ENCODE measurements around the gene FGF21.

FGF21 gene

DNA sequence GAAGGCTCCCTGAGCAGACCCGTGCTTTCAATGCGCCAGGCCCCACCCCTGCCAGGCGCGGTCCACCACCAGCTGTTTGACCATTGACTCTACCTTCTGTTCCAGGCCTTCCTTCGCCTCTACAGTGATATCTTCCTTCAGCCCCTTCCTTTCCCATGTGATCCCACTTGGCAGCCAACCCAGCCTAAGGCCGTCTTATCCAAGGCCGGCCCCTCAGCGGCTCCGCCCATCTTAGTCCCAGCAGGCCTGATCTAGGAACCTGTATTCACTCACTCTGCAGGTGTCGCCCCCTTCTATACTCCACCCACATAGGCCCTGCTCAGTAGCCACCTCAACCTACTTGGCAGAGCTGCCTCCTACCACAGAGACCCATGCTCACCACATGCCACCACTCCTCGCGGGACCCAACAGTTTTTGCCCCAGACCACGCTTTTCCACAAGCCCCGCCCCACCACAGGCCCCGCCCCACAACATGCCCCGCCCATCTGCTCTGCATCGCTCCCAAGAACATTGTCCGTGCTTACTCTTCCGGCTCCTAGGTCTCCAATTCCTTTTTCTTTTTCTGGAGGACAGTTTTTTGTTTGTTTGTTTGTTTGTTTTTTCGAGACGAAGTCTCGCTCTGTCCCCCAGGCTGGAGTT, 17.8 kb upstream of the FGF21 start:
- H3K27ac ChIP-seq: no peak overlapping the region
- TF ChIP-seq, protein P1, sequence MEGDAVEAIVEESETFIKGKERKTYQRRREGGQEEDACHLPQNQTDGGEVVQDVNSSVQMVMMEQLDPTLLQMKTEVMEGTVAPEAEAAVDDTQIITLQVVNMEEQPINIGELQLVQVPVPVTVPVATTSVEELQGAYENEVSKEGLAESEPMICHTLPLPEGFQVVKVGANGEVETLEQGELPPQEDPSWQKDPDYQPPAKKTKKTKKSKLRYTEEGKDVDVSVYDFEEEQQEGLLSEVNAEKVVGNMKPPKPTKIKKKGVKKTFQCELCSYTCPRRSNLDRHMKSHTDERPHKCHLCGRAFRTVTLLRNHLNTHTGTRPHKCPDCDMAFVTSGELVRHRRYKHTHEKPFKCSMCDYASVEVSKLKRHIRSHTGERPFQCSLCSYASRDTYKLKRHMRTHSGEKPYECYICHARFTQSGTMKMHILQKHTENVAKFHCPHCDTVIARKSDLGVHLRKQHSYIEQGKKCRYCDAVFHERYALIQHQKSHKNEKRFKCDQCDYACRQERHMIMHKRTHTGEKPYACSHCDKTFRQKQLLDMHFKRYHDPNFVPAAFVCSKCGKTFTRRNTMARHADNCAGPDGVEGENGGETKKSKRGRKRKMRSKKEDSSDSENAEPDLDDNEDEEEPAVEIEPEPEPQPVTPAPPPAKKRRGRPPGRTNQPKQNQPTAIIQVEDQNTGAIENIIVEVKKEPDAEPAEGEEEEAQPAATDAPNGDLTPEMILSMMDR (conservative IDR thresholded peaks at IDR 0.05): no peak

DNA sequence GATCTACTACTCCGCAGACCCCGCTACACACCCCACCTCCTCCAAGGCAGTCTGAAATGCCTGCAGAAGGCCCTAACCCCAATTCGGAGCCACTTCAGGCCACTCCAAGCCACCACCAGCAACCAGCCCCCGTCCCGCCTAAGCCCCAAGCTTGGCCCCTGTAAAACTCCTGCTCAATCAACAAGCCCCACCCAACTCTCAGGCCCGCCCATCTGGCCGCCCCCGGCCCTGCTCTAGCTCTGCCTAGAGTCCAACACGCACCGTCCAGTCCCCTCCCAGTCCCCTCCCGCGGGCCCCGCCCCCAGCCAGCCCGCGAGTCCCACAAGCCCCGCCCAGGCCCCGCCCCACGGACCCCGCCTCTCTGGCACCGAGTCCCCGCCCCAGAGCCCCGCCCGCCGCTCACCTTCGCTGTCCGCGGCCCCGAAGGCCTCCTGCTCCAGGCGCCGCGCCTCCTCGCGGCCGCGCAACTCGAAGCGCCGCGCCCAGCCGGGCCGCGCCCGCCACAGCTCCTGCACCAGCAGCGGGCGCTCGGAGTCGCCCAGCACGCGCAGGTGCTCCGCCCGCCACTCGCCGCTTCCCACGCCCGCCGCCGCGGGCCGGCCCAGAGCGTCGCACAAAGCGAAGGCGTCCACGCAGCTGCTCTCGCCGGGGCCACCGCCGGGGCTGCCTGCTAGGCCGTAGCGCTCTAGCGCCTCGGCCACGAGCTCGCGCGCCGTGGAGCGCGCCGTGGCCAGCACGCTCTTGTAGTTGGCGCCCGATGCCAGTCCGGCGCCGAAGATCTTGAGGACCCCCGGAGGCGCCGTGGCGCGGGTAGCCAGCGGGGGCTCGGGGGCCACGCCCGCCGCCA, 16.5 kb upstream of the FGF21 start:
- peak overlapping the region; percentile 78 for H3K27ac ChIP-seq

DNA sequence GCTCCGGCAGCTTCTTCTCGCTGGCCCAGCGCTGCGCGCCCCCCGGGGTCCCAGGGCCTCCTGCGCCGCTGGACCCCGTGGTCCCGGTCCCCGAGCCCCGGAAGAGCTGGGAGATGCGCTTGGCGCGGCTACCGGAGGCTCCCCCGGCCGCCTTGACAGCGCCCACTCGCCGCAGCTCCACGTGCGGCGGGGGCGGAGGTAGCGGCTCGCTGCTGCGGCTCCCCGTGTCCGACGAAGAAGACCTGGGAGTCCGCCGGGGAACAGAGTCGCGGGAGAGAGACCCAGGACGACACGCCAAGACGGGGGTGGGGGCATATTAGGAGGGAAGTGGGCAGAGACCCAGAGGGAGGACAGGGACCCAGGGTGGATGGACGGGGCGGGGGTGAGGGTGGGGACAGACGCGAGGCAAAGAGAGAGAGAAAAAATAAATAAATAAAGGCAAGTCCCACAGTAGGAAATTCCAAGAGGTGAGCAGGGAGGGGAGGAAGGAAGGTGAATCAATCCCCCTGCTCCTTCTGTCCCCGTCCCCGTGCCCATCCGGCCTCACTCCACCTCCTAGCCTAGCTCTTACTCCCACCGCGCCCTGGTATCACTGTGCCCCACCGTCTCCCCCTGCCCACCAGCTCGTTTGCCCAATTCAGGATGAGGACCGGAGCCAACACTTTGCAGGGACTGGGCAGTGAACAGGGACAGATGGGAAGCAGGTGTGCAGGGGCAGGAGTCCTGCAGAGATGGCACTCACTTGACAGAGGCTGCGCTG, 15.7 kb upstream of the FGF21 start:
- TF ChIP-seq, protein P1 (conservative IDR thresholded peaks at IDR 0.05): no peak
- H3K27ac ChIP-seq: peak overlapping the region; percentile 78

More for the DNA sequence above, 16.5 kb upstream of the FGF21 start:
- TF ChIP-seq, protein P1 (conservative IDR thresholded peaks at IDR 0.05): peak; percentile 72

DNA sequence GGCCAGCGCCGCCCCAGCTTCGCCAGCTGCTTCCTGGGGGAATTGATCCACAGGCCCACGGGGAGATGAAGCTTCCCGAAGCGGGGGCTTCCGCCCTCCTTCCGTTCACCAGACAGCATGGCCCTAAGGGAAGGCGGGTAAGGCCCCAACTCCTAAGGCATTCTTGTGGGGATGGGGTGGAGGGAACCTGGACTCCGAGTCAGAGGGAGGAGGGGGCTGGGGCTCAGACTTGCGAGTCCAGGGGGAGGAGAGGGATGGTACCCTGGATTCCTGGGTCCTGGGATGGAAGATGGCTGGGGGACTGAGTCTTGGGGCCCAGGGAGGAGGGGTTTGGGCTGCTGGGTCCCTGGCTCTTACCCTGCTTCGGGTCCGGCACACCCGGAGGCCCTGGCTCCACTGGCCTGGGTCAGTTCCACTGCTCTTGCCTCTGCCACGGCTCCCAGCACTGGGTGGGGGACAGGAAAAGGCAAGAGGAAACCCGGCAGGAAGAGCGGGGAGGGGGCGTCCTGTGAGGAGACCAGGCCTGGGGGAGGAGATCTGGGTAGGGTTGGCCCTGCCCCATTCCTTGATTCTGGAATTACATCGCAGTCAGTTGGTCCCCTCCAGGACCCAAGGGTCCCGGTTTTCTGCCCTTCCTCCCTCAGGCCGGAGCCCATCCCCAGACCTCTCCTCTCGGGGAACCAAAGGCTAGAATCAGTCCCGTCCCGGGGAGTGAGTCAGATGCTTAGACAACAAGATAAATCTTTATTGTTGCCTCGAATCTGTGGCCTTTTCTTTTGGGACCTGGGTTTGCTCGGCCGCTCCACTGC, 15.0 kb upstream of the FGF21 start, which contains the start of gene RASIP1:
Gene RASIP1 (minus strand): TSS at position 447 of the 809 bp plus-strand sequence. CDS start 328 bp downstream, at position 119.
- TF ChIP-seq, protein P1 (conservative IDR thresholded peaks at IDR 0.05): no peak
- peak within 1 kb of the TSS; percentile 78 for H3K27ac ChIP-seq

DNA sequence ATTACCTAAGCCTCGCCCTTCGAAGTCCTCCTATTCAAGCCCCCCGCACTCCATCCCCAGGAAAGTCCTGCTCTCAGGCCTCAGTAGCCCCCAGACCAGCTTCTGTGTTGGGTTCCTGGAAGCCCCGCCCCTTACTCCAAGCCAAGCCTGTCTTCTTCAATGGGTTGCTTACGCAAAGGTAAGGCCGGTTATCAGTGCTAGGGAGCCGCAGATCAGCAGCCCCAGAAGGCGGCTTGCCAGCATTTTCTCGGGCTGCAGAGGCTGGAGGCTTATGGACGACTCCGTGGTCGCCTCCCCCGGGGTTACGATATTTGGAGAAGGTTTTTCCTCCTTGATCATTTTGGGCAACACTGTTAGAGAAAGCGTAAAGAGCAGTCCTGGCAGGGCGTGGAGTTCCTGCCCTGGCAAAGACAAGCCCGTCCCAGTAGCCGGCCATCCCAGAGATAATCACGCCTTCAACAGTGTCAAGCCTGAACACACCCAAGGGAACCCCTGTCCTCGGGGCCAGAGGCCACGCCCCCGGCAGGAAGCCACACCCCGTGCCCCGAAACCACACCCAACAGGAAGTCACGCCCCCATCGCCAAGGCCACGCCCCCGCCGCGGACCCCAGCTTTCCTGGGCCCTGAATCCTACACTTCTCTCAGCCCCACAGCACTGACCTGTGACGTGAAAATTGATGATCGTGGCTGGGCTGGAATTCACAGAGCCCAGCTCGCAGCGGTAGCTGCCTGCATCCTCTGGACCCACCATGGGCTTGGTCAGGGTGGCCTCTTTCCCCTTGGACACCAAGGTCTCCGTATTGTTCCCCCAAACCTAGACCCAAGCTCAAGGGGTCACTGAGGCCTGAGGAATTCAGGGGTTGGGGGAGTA, 14.0 kb upstream of the FGF21 start:
- H3K27ac ChIP-seq: no peak overlapping the region
- TF ChIP-seq, protein P1 (conservative IDR thresholded peaks at IDR 0.05): no peak

DNA sequence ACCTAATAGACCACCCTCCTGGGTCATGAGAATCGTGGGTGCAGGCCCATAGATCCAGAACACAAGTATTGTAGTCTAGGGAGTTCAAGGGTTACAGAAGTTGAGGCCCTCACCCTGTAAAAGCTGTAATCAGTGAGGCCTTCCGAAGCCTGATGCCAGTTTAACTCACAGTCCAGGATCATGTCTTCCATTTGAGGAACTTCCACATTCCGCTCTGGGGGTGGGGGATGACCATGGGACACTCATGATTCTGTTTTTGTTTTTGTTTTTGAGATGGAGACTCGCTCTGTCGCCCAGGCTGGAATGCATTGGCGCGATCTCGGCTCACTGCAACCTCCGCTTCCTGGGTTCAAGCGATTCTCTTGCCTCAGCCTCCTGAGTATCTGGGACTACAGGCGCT, 13.2 kb upstream of the FGF21 start:
- TF ChIP-seq, protein P1 (conservative IDR thresholded peaks at IDR 0.05): no peak
- no peak overlapping the region for H3K27ac ChIP-seq

Data from VCaP (cell line).